Measurements from ENCODE around the gene CNGB1.

Gene CNGB1

DNA sequence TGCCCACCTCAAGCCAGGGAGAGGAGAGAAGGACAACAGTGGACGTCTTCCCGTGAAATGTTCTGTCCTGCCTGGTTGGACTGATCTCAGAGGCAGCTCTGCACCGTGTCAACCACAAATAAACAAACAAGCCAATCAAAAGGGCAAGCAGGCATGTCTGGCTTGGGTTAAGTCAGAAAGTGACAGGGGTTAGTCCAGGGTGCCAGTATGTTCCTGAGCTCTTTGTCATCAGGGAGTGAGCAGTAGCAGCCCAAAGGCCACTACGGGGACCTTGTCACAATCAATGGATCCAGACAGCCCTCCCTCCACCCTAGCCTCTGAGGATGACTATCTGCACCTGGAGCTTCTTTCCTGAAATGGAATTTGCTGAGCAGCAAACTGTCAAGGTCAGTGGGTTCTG lies 35.0 kb downstream of the CNGB1 start:
- no peak overlapping the region for H3K27ac ChIP-seq (ENCODE audit: low read depth, low read length)
- H3K9me3 ChIP-seq (ENCODE audit: insufficient read depth, low read length) = no peaks in the 10 kb centered on the region
- no peak overlapping the region for H3K9ac ChIP-seq (ENCODE audit: low read length)
- H2AFZ ChIP-seq (ENCODE audit: low read depth, low read length, severe bottlenecking) = no peak overlapping the region
- H3F3A ChIP-seq (ENCODE audit: insufficient read depth) = no peaks in the 10 kb centered on the region
- H3K36me3 ChIP-seq (ENCODE audit: low read length) = no peaks in the 10 kb centered on the region
- H3K4me2 ChIP-seq (ENCODE audit: low read depth, low read length, poor library complexity, severe bottlenecking) = no peak overlapping the region
- H4K20me1 ChIP-seq (ENCODE audit: low read depth, low read length) = no peaks in the 10 kb centered on the region
- no peak overlapping the region for H3K4me3 ChIP-seq (ENCODE audit: insufficient read depth, low read length, poor library complexity, severe bottlenecking)
- no peaks in the 10 kb centered on the region for H3K27me3 ChIP-seq (ENCODE audit: low read length)
- H3K9me2 ChIP-seq (replicated peaks; ENCODE audit: insufficient read depth, low read length) = no peaks in the 10 kb centered on the region
- TF ChIP-seq, protein P1, sequence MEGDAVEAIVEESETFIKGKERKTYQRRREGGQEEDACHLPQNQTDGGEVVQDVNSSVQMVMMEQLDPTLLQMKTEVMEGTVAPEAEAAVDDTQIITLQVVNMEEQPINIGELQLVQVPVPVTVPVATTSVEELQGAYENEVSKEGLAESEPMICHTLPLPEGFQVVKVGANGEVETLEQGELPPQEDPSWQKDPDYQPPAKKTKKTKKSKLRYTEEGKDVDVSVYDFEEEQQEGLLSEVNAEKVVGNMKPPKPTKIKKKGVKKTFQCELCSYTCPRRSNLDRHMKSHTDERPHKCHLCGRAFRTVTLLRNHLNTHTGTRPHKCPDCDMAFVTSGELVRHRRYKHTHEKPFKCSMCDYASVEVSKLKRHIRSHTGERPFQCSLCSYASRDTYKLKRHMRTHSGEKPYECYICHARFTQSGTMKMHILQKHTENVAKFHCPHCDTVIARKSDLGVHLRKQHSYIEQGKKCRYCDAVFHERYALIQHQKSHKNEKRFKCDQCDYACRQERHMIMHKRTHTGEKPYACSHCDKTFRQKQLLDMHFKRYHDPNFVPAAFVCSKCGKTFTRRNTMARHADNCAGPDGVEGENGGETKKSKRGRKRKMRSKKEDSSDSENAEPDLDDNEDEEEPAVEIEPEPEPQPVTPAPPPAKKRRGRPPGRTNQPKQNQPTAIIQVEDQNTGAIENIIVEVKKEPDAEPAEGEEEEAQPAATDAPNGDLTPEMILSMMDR (IDR thresholded peaks at IDR 0.05; ENCODE audit: insufficient read depth, low read length, poor library complexity, severe bottlenecking) = no peak
- no peak for TF ChIP-seq EZH2phosphoT487 (conservative IDR thresholded peaks at IDR 0.05; ENCODE audit: low read length)
- no peaks in the 10 kb centered on the region for H3K79me2 ChIP-seq (ENCODE audit: insufficient read depth, low read length)

DNA sequence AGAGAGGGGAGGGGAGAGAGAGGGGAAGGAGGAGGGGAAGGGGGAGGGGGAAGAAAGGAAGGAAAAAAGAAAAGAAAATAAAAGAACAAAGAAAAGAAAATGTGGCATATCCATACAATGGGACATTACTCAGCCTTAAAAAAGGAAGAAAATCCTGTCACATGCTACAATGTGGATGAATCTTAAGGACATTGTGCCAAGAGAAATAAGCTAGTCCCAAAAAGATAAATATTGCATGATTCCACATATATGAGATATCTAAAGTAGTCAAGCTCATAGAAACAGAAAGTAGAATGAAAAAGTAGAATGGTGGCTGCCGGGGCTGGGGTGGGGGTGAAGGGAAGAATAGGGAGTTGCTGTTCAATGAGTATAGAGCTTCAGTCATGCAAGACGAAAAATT lies 40.4 kb downstream of the CNGB1 start:
- TF ChIP-seq EZH2phosphoT487 (conservative IDR thresholded peaks at IDR 0.05; ENCODE audit: low read length) = no peak
- TF ChIP-seq, protein P1 (IDR thresholded peaks at IDR 0.05; ENCODE audit: insufficient read depth, low read length, poor library complexity, severe bottlenecking) = no peak

DNA sequence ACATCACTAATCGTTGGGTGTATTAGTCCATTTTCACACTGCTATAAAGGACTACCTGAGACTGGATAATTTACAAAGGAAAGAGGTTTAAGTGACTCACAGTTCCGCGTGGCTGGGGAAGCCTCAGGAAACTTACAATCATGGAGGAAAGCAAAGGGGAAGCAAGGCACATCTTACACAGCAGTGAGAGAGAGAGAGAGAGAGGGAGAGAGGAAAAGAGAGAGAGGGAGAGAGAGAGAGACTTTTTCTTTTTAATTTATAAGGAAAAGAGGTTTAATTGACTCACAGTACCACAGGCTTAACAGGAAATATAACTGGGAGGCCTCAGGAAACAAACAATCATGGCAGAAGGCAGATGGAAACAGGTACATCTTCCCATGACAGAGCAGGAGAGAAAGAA lies 41.7 kb downstream of the CNGB1 start:
- Histone ChIP-seq H3K9ac (ENCODE audit: low read length) (no peak overlapping the region), H2AFZ (ENCODE audit: low read depth, low read length, severe bottlenecking) (no peak overlapping the region), H3K9me3 (ENCODE audit: insufficient read depth, low read length) (no peaks in the 10 kb centered on the region), H3K27me3 (ENCODE audit: low read length) (no peaks in the 10 kb centered on the region), H3K27ac (ENCODE audit: low read depth, low read length) (no peak overlapping the region), H3K9me2 (replicated peaks; ENCODE audit: insufficient read depth, low read length) (no peaks in the 10 kb centered on the region), H3K36me3 (ENCODE audit: low read length) (no peaks in the 10 kb centered on the region), H3F3A (ENCODE audit: insufficient read depth) (no peaks in the 10 kb centered on the region), H3K4me2 (ENCODE audit: low read depth, low read length, poor library complexity, severe bottlenecking) (no peak overlapping the region), H4K20me1 (ENCODE audit: low read depth, low read length) (no peaks in the 10 kb centered on the region), H3K79me2 (ENCODE audit: insufficient read depth, low read length) (no peaks in the 10 kb centered on the region), H3K4me3 (ENCODE audit: insufficient read depth, low read length, poor library complexity, severe bottlenecking) (no peak overlapping the region)
- TF ChIP-seq, protein P1 (IDR thresholded peaks at IDR 0.05; ENCODE audit: insufficient read depth, low read length, poor library complexity, severe bottlenecking) = no peak
- TF ChIP-seq EZH2phosphoT487 (conservative IDR thresholded peaks at IDR 0.05; ENCODE audit: low read length) = no peak

More for the DNA sequence above, 40.4 kb downstream of the CNGB1 start:
- Histone ChIP-seq H3F3A (ENCODE audit: insufficient read depth) (no peaks in the 10 kb centered on the region), H3K27ac (ENCODE audit: low read depth, low read length) (no peak overlapping the region), H3K9me3 (ENCODE audit: insufficient read depth, low read length) (no peaks in the 10 kb centered on the region), H3K9ac (ENCODE audit: low read length) (no peak overlapping the region), H2AFZ (ENCODE audit: low read depth, low read length, severe bottlenecking) (no peak overlapping the region), H3K4me2 (ENCODE audit: low read depth, low read length, poor library complexity, severe bottlenecking) (no peak overlapping the region), H3K9me2 (replicated peaks; ENCODE audit: insufficient read depth, low read length) (no peaks in the 10 kb centered on the region), H3K79me2 (ENCODE audit: insufficient read depth, low read length) (no peaks in the 10 kb centered on the region), H3K36me3 (ENCODE audit: low read length) (no peaks in the 10 kb centered on the region), H4K20me1 (ENCODE audit: low read depth, low read length) (no peaks in the 10 kb centered on the region), H3K27me3 (ENCODE audit: low read length) (no peaks in the 10 kb centered on the region), H3K4me3 (ENCODE audit: insufficient read depth, low read length, poor library complexity, severe bottlenecking) (no peak overlapping the region)

All from SU-DHL-6 (cell line).